GOT3 (cell line): Measurements from ENCODE around the gene FBN1.

ENCODE experiments used
- DNase-seq: peaks from one replicate; lab custom pipeline; 2025; ENCODE audit warnings: mixed read lengths; lab: John Stamatoyannopoulos, UW

The FBN1 gene

GRCh38 chr15:48645558-48646330, at the start of gene FBN1:
TSS of gene FBN1 (minus strand) at chr15:48645709. CDS start at chr15:48644769, 940 bp downstream.
- peak; percentile 72 for DNase-seq

- no peak for DNase-seq
Measured at GRCh38 chr15:48693484-48693883, 48.0 kb upstream of the FBN1 start.

- DNase-seq = no peak
Measured at GRCh38 chr15:48688493-48688892, 43.0 kb upstream of the FBN1 start.

- DNase-seq = no peak
Measured at GRCh38 chr15:48683991-48684765, 38.7 kb upstream of the FBN1 start.

GRCh38 chr15:48682942-48683651, 37.6 kb upstream of the FBN1 start:
- no peak for DNase-seq

- no peak for DNase-seq
Measured at GRCh38 chr15:48681353-48681752, 35.8 kb upstream of the FBN1 start.

- no peak for DNase-seq
Measured at GRCh38 chr15:48680841-48681240, 35.3 kb upstream of the FBN1 start.

- no peak for DNase-seq
Measured at GRCh38 chr15:48679952-48680351, 34.4 kb upstream of the FBN1 start.

GRCh38 chr15:48678851-48679250, 33.3 kb upstream of the FBN1 start:
- no peak for DNase-seq

GRCh38 chr15:48677821-48678220, 32.3 kb upstream of the FBN1 start:
- no peak for DNase-seq

- no peak for DNase-seq
Measured at GRCh38 chr15:48675436-48675835, 29.9 kb upstream of the FBN1 start.

GRCh38 chr15:48674876-48675275, 29.4 kb upstream of the FBN1 start:
- no peak for DNase-seq

- no peak for DNase-seq
Measured at GRCh38 chr15:48672206-48672605, 26.7 kb upstream of the FBN1 start.

GRCh38 chr15:48671103-48672022, 25.9 kb upstream of the FBN1 start:
- peak; percentile 37 for DNase-seq

GRCh38 chr15:48667701-48668100, 22.2 kb upstream of the FBN1 start:
- no peak for DNase-seq

GRCh38 chr15:48664436-48664835, 18.9 kb upstream of the FBN1 start:
- no peak for DNase-seq

GRCh38 chr15:48657950-48658591, 12.6 kb upstream of the FBN1 start:
- DNase-seq = no peak

GRCh38 chr15:48654801-48655200, 9.3 kb upstream of the FBN1 start:
- DNase-seq = no peak

GRCh38 chr15:48653913-48654670, 8.6 kb upstream of the FBN1 start:
- no peak for DNase-seq

GRCh38 chr15:48653216-48653615, 7.7 kb upstream of the FBN1 start:
- no peak for DNase-seq
